Neuronal stem cell (in vitro differentiated cells): ENCODE results near the gene SLC37A1.

Experiments used
- DNase-seq: peaks from one replicate; pipeline ENCODE4 v3.0.0-alpha.2; 2013; ENCODE audit warnings: low spot score
- H2AFZ ChIP-seq: one replicate; pipeline ENCODE4 v1.6.1; 2013; ENCODE audit warnings: mild to moderate bottlenecking, low read length, inconsistent platforms
- H2AK5ac ChIP-seq: 2 replicates; pipeline ENCODE4 v1.6.1; 2013; ENCODE audit warnings: low read depth, mild to moderate bottlenecking, inconsistent platforms, low read length, moderate library complexity, mixed read lengths
- H2BK120ac ChIP-seq: 2 replicates; pipeline ENCODE4 v1.6.1; 2013; ENCODE audit warnings: low read depth, mild to moderate bottlenecking, inconsistent platforms, low read length, moderate library complexity, mixed read lengths
- H2BK12ac ChIP-seq: one replicate; pipeline ENCODE4 v1.6.1; 2013; ENCODE audit warnings: low read length, inconsistent platforms
- H2BK15ac ChIP-seq: 2 replicates; pipeline ENCODE4 v1.6.1; 2013; ENCODE audit warnings: mild to moderate bottlenecking, low read length, inconsistent platforms, mixed read lengths
- H2BK5ac ChIP-seq: one replicate; pipeline ENCODE4 v1.6.1; 2013; ENCODE audit warnings: inconsistent platforms, mild to moderate bottlenecking, low read length, moderate library complexity
- H3K14ac ChIP-seq: one replicate; pipeline ENCODE4 v1.6.1; 2013; ENCODE audit warnings: low read length, inconsistent platforms
- H3K18ac ChIP-seq: 2 replicates; pipeline ENCODE4 v1.6.1; 2013; ENCODE audit warnings: low read length, inconsistent platforms
- H3K23ac ChIP-seq: 2 replicates; pipeline ENCODE4 v1.6.1; 2013; ENCODE audit warnings: low read depth, mild to moderate bottlenecking, mixed read lengths, low read length, inconsistent platforms; ENCODE audit not compliant: poor library complexity
- H3K27ac ChIP-seq: replicated peaks from 3 replicates; pipeline ENCODE4 v1.5.1; 2013; ENCODE audit warnings: low read length, inconsistent platforms
- H3K27me3 ChIP-seq, 3 experiments: 2 replicates each; pipeline ENCODE4 v1.6.1; 2013; ENCODE audit warnings: low read length in 3 of 3, mild to moderate bottlenecking in 2 of 3, inconsistent platforms in 1 of 3, low read depth in 1 of 3, mixed read lengths in 1 of 3, moderate library complexity in 1 of 3; ENCODE audit not compliant: control insufficient read depth in 3 of 3, insufficient read depth in 3 of 3
- H3K36me3 ChIP-seq, 2 donors: replicated peaks in 1 of 2; 2 replicates each; pipeline ENCODE4 v1.6.1; 2013; ENCODE audit warnings: low read length in 2 of 2; ENCODE audit not compliant: control insufficient read depth in 2 of 2, insufficient read depth in 2 of 2
- H3K4ac ChIP-seq: 2 replicates; pipeline ENCODE4 v1.6.1; 2013; ENCODE audit warnings: inconsistent platforms, mild to moderate bottlenecking, low read length, moderate library complexity
- H3K4me1 ChIP-seq, 2 donors: 1 replicate in 1 of 2; 2 replicates in 1 of 2; pipeline ENCODE4 v1.6.1; 2013; ENCODE audit warnings: low read length in 2 of 2, low read depth in 1 of 2; ENCODE audit not compliant: control insufficient read depth in 2 of 2, insufficient read depth in 1 of 2
- H3K4me2 ChIP-seq: one replicate; pipeline ENCODE4 v1.6.1; 2013; ENCODE audit warnings: mild to moderate bottlenecking, low read length, inconsistent platforms; ENCODE audit not compliant: insufficient read depth, poor library complexity, severe bottlenecking
- H3K4me3 ChIP-seq, 2 donors: 2 replicates each; pipeline ENCODE4 v1.5.1; 2013; ENCODE audit warnings: low read length in 2 of 2, mild to moderate bottlenecking in 2 of 2, inconsistent platforms in 1 of 2, moderate library complexity in 1 of 2
- H3K79me1 ChIP-seq: one replicate; pipeline ENCODE4 v1.6.1; 2013; ENCODE audit warnings: low read depth, mild to moderate bottlenecking, inconsistent platforms, low read length, moderate library complexity
- H3K9ac ChIP-seq: one replicate; pipeline ENCODE4 v1.6.1; 2013; ENCODE audit warnings: mild to moderate bottlenecking, low read depth, low read length, inconsistent platforms; ENCODE audit not compliant: poor library complexity
- H3K9me3 ChIP-seq, 2 donors: replicated peaks in 1 of 2; 2 replicates each; pipeline versions ENCODE3 to v1.6.1; 2013; ENCODE audit warnings: low read length in 2 of 2, mild to moderate bottlenecking in 2 of 2, inconsistent platforms in 1 of 2, low read depth in 1 of 2, mixed read lengths in 1 of 2, moderate library complexity in 1 of 2; ENCODE audit not compliant: control insufficient read depth in 2 of 2, insufficient read depth in 1 of 2
- H4K8ac ChIP-seq: one replicate; pipeline ENCODE4 v1.6.1; 2013; ENCODE audit warnings: low read depth, mild to moderate bottlenecking, inconsistent platforms, low read length, moderate library complexity
- H4K91ac ChIP-seq: one replicate; pipeline ENCODE4 v1.6.1; 2013; ENCODE audit warnings: low read length, low read depth, mild to moderate bottlenecking, inconsistent platforms; ENCODE audit not compliant: poor library complexity
- WGBS, 2 donors: extraction: QIAGEN DNeasy Blood & Tissue Kit; methylation state at CpG; one replicate each; pipeline ENCODE4 v1.1.7; 2013; ENCODE audit warnings: missing lambda C conversion rate in 2 of 2, mixed read lengths in 1 of 2; ENCODE audit not compliant: insufficient read length in 2 of 2, insufficient replicate concordance in 1 of 2; ENCODE audit errors: extremely low coverage in 2 of 2; 5-methylcytosine and 5-hydroxymethylcytosine counted together

SLC37A1 gene

GRCh38 chr21:42560517-42561179, 47.0 kb downstream of the SLC37A1 start:
- no peak overlapping the region for H2BK120ac ChIP-seq
- no peak overlapping the region for H4K91ac ChIP-seq
- H3K4ac ChIP-seq, result no peak overlapping the region
- H2BK12ac ChIP-seq, result no peak overlapping the region
- H3K18ac ChIP-seq, result no peak overlapping the region
- no peak overlapping the region for H2BK5ac ChIP-seq
- no peak overlapping the region for H3K4me2 ChIP-seq
- no CpG with 5 or more reads among the region's 8 CpGs for WGBS, 2 donors
- peaks cover 0 to 2% of the 10 kb centered on the region in 2 donors for H3K36me3 ChIP-seq
- H3K4me3 ChIP-seq, result no peak overlapping the region
- no peak overlapping the region for H4K8ac ChIP-seq
- H3K9me3 ChIP-seq, result no peaks in the 10 kb centered on the region
- H3K79me1 ChIP-seq, result no peaks in the 10 kb centered on the region
- H3K4me1 ChIP-seq, result no peaks in the 10 kb centered on the region
- no peak overlapping the region for H2AFZ ChIP-seq
- H3K23ac ChIP-seq, result no peak overlapping the region
- H3K27me3 ChIP-seq, result peaks cover 0 to 6% (median 1%) of the 10 kb centered on the region in 3 experiments
- no peak overlapping the region for H3K27ac ChIP-seq
- no peak overlapping the region for H2AK5ac ChIP-seq
- H3K9ac ChIP-seq, result no peak overlapping the region
- no peak for DNase-seq
- no peak overlapping the region for H3K14ac ChIP-seq
- no peak overlapping the region for H2BK15ac ChIP-seq

DNA sequence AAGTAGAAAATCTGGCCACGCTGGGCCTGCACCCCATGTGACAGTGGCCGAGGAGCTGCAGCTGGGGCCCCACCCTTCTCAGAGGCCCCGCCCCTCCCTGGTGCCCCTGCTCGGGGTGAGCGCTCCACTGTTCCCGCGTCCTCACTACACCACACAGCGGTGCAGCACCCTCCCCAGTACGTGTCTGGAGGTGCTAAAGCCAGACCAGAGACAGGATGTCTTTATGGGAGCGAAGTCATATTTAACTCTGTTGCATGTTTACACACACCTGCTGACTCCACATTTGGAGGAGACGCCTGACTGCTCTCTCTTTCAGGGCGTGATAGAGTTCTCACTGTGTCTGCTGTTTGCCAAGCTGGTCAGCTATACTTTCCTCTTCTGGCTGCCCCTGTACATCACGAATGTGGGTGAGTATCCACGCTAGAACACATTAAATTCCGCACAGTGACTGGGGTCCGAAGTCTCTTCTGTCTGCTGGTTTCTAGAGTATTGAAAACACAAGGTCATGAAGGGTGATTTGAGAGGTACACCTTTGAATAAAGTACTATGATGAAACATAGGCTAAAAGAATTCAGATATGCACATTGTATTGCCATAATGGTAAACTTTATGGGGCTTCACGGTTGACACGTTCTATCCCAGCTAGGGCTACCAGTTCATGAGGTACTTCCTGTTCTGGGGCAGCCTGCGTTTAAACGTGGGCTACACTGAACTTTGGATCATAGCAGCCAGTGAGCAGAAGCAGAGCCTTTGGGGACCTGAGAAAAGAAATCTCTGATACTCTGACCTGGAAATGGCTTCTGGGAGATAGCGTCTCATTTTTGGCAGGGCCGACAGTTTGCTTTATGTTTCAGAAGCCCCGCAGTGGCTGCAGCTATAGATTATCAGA, 48.4 kb downstream of the SLC37A1 start:
- no peak for DNase-seq

GRCh38 chr21:42562816-42563215, 49.2 kb downstream of the SLC37A1 start:
- H4K91ac ChIP-seq, result no peak overlapping the region
- H3K4ac ChIP-seq, result no peak overlapping the region
- H3K27me3 ChIP-seq, result peaks cover 0 to 3% (median 1%) of the 10 kb centered on the region in 3 experiments
- H3K4me1 ChIP-seq, result no peaks in the 10 kb centered on the region
- no peak overlapping the region for H4K8ac ChIP-seq
- peaks cover 0 to 4% of the 10 kb centered on the region in 2 donors for H3K36me3 ChIP-seq
- H3K23ac ChIP-seq, result no peak overlapping the region
- no peak overlapping the region for H3K4me2 ChIP-seq
- no peak overlapping the region for H2AFZ ChIP-seq
- DNase-seq, result no peak
- H3K9me3 ChIP-seq, result no peaks in the 10 kb centered on the region
- no peak overlapping the region for H3K27ac ChIP-seq
- no peaks in the 10 kb centered on the region for H3K79me1 ChIP-seq
- H3K4me3 ChIP-seq, result no peak overlapping the region
- no peak overlapping the region for H2BK12ac ChIP-seq
- H3K14ac ChIP-seq, result no peak overlapping the region
- H2AK5ac ChIP-seq, result peak overlapping the region; percentile 16
- H3K9ac ChIP-seq, result no peak overlapping the region
- H2BK15ac ChIP-seq, result no peak overlapping the region
- H2BK120ac ChIP-seq, result no peak overlapping the region
- no peak overlapping the region for H3K18ac ChIP-seq
- no CpG with 5 or more reads among the region's 8 CpGs for WGBS, 2 donors
- H2BK5ac ChIP-seq, result no peak overlapping the region

More for the DNA sequence above, 48.4 kb downstream of the SLC37A1 start:
- no peak overlapping the region for H2BK5ac ChIP-seq
- H3K9me3 ChIP-seq, result no peaks in the 10 kb centered on the region
- H2BK12ac ChIP-seq, result no peak overlapping the region
- H3K9ac ChIP-seq, result peak overlapping the region; percentile 47
- H3K27me3 ChIP-seq, result peaks cover 0 to 6% (median 1%) of the 10 kb centered on the region in 3 experiments
- no peak overlapping the region for H3K4ac ChIP-seq
- H4K8ac ChIP-seq, result no peak overlapping the region
- no peak overlapping the region for H4K91ac ChIP-seq
- H2AFZ ChIP-seq, result no peak overlapping the region
- no peaks in the 10 kb centered on the region for H3K4me1 ChIP-seq
- H3K4me3 ChIP-seq, result no peak overlapping the region
- H2AK5ac ChIP-seq, result no peak overlapping the region
- H2BK120ac ChIP-seq, result no peak overlapping the region
- H3K18ac ChIP-seq, result no peak overlapping the region
- H3K27ac ChIP-seq, result no peak overlapping the region
- H3K23ac ChIP-seq, result no peak overlapping the region
- H3K79me1 ChIP-seq, result no peaks in the 10 kb centered on the region
- no peak overlapping the region for H2BK15ac ChIP-seq
- H3K4me2 ChIP-seq, result no peak overlapping the region
- no CpG with 5 or more reads among the region's 23 CpGs for WGBS, 2 donors
- no peak overlapping the region for H3K14ac ChIP-seq
- peaks cover 0 to 4% of the 10 kb centered on the region in 2 donors for H3K36me3 ChIP-seq

DNA sequence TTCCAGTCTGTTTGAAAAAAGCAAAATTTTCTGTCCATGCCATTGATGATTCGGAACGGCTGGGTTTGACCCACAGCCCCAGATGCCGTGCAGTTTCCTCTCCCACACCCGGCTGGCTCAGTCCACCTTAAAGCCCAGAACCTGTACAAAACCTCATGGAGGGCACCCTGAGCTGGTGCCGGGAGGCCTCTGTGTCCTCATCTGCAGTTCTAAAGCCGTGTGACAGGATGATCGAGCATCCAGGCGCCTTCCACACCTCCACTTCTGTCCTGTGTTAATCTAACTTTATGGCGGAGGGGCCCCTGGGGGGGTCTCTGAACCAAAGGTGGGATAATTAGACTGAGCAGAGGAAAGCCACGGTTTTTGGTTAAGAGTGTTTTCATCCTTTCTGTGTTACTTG, 49.6 kb downstream of the SLC37A1 start:
- Histone ChIP-seq H4K8ac (no peak overlapping the region), H4K91ac (no peak overlapping the region), H3K27me3 (peaks cover 0 to 6% (median 1%) of the 10 kb centered on the region in 3 experiments), H3K9ac (no peak overlapping the region), H3K36me3 (peaks cover 0 to 4% of the 10 kb centered on the region in 2 donors), H3K4me2 (no peak overlapping the region), H2BK15ac (no peak overlapping the region), H2AFZ (no peak overlapping the region), H3K9me3 (no peaks in the 10 kb centered on the region), H3K18ac (no peak overlapping the region), H2BK120ac (no peak overlapping the region), H3K23ac (no peak overlapping the region), H3K4ac (no peak overlapping the region), H3K14ac (no peak overlapping the region), H3K27ac (no peak overlapping the region), H2BK5ac (no peak overlapping the region), H2BK12ac (no peak overlapping the region), H3K79me1 (no peaks in the 10 kb centered on the region), H2AK5ac (no peak overlapping the region), H3K4me1 (no peaks in the 10 kb centered on the region), H3K4me3 (no peak overlapping the region)
- DNase-seq, result no peak
- WGBS, 2 donors, result no CpG with 5 or more reads among the region's 10 CpGs
